PC-9 (cell line): Measurements from ENCODE around the gene CDHR5.

ENCODE experiments used
- EZH2 ChIP-seq: fragments of 200-600 bp; sonication (generic); IDR thresholded peaks from 2 replicates; pipeline ENCODE4 v1.8.0; 2017; ENCODE audit warnings: antibody characterized with exemption, low read depth
- TF ChIP-seq, protein P1 (sequence below): fragments of 200-600 bp; sonication (generic); conservative IDR thresholded peaks from 2 replicates; pipeline ENCODE4 v1.6.1; 2017; ENCODE audit warnings: mixed run types, antibody characterized with exemption, mild to moderate bottlenecking, moderate library complexity

GRCh38 chr11:592918-593317 lies 31.8 kb downstream of the CDHR5 start:
- TF ChIP-seq, protein P1, sequence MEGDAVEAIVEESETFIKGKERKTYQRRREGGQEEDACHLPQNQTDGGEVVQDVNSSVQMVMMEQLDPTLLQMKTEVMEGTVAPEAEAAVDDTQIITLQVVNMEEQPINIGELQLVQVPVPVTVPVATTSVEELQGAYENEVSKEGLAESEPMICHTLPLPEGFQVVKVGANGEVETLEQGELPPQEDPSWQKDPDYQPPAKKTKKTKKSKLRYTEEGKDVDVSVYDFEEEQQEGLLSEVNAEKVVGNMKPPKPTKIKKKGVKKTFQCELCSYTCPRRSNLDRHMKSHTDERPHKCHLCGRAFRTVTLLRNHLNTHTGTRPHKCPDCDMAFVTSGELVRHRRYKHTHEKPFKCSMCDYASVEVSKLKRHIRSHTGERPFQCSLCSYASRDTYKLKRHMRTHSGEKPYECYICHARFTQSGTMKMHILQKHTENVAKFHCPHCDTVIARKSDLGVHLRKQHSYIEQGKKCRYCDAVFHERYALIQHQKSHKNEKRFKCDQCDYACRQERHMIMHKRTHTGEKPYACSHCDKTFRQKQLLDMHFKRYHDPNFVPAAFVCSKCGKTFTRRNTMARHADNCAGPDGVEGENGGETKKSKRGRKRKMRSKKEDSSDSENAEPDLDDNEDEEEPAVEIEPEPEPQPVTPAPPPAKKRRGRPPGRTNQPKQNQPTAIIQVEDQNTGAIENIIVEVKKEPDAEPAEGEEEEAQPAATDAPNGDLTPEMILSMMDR = no peak
- no peak for TF ChIP-seq EZH2
